Lower lobe of right lung (tissue), 2 donors: ENCODE results near the gene P2RX4. TPM values are rescaled to one million over a fixed set of nuclear protein-coding genes. Genes with fewer than 3 reads are reported as not detected.
"Not testable (repeated sequence)": the region's sequence is repeated elsewhere in the genome, so short reads cannot be mapped to it uniquely, and the experiment has no call there.

ENCODE experiments used
- ATAC-seq, 2 donors: fragments of 200-7000 bp; cut with Tn5 transposase; one replicate each; pipeline ENCODE4 v1.9.1; 2020 to 2022; ENCODE audit warnings: mild to moderate bottlenecking in 2 of 2, moderate library complexity in 2 of 2
- DNase-seq: peaks from one replicate; pipeline ENCODE4 v3.0.0-alpha.2; 2020
- H3K27ac ChIP-seq: fragments of 200-600 bp; one replicate; pipeline ENCODE4 v1.8.0; 2022
- H3K27me3 ChIP-seq: fragments of 200-600 bp; one replicate; pipeline ENCODE4 v1.8.0; 2022; ENCODE audit warnings: low read depth
- H3K36me3 ChIP-seq: fragments of 200-600 bp; one replicate; pipeline ENCODE4 v1.8.0; 2022; ENCODE audit warnings: mild to moderate bottlenecking
- H3K4me1 ChIP-seq: fragments of 200-600 bp; one replicate; pipeline ENCODE4 v1.8.0; 2022
- H3K4me3 ChIP-seq: fragments of 200-600 bp; one replicate; pipeline ENCODE4 v1.8.0; 2022; ENCODE audit warnings: mild to moderate bottlenecking
- H3K9me3 ChIP-seq: fragments of 200-600 bp; one replicate; pipeline ENCODE4 v1.8.0; 2022
- CTCF ChIP-seq: fragments of 200-600 bp; IDR thresholded peaks from one replicate; pipeline ENCODE4 v1.8.0; 2022; ENCODE audit warnings: antibody characterized with exemption, mild to moderate bottlenecking
- intact Hi-C: fragments of 100-400 bp; cut with DNase I; formaldehyde crosslinking; loops from one replicate; pipeline ENCODE4 v1.11.0; 2022
- total RNA-seq: library from RNA; stranded (reverse); fragmentation: NEBNext Ultra II Directional; extraction: Animal tissue kit (Norgen Biotek cat#: 25700); gene quantifications from one replicate; pipeline ENCODE4 v1.2.1, GENCODE V29; 2021
- donor health status: DM: no; HTN: yes; CAD: no; lungs with severe emphysema.

Gene P2RX4
- total RNA-seq, 1 donor from 2014 or later, result 65.8 TPM

- Histone ChIP-seq H3K9me3 (no peaks in the 10 kb centered on the region), H3K36me3 (peaks cover 6% of the 10 kb centered on the region), H3K4me3 (no peak overlapping the region), H3K27me3 (no peaks in the 10 kb centered on the region), H3K4me1 (peaks cover 55% of the 10 kb centered on the region), H3K27ac (peak overlapping the region; percentile 72)
- intact Hi-C loops, result no loop called here
- ATAC-seq (peak; percentile 42 to 58), DNase-seq (no peak)
- TF ChIP-seq CTCF, result no peak
Measured at GRCh38 chr12:121279507-121279915, 69.6 kb downstream of the P2RX4 start.

DNA sequence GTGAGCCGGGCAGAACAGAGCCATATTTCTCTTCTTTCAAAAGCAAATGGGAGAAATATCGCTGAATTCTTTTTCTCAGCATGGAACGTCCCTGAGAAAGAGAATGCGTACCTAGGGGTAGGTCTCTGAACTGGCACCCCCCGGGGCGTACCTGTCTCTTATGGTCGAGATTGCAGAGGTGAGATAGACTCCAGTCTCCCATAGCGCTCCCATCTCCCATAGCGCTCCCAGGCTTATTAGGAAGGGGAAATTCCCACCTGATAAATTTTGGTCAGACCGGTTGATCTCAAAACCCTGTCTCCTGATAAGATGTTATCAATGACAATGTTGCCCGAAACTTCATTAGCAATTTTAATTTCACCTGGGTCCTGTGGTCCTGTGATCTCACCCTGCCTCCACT is 70.6 kb downstream of the P2RX4 start:
- intact Hi-C loops, result not testable (repeated sequence)
- H3K4me1 ChIP-seq, result peaks cover 64% of the 10 kb centered on the region

DNA sequence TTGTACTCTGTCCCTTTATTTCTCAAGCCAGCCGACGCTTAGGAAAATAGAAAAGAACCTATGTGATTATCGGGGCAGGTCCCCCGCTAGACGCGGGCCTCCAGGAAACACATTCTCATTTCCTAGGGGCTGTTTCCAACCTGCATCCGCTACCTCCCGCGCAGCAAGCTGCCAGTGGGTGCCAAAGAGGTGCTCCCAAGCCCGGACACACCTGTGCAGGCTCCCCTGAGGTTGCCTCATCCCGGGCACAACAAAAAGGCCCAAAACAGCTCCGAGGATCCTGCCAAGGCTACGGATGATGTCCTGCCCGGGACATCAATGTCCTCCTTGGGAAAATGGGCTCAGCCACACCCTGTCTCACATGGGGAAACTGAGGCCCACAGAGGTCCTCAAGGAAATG is 71.2 kb downstream of the P2RX4 start:
- H3K27me3 ChIP-seq, H3K36me3 ChIP-seq, H3K9me3 ChIP-seq, intact Hi-C loops, H3K27ac ChIP-seq, H3K4me3 ChIP-seq, DNase-seq, ATAC-seq: not testable (repeated sequence)
- peaks cover 65% of the 10 kb centered on the region for H3K4me1 ChIP-seq

More for the DNA sequence above, 70.6 kb downstream of the P2RX4 start:
- not testable (repeated sequence) for H3K4me3 ChIP-seq, H3K36me3 ChIP-seq, H3K9me3 ChIP-seq, DNase-seq, H3K27me3 ChIP-seq, H3K27ac ChIP-seq, ATAC-seq

GRCh38 chr12:121282072-121282742 is 72.3 kb downstream of the P2RX4 start:
- Histone ChIP-seq H3K27me3 (no peaks in the 10 kb centered on the region), H3K27ac (no peak overlapping the region)
- no peak for ATAC-seq

DNA sequence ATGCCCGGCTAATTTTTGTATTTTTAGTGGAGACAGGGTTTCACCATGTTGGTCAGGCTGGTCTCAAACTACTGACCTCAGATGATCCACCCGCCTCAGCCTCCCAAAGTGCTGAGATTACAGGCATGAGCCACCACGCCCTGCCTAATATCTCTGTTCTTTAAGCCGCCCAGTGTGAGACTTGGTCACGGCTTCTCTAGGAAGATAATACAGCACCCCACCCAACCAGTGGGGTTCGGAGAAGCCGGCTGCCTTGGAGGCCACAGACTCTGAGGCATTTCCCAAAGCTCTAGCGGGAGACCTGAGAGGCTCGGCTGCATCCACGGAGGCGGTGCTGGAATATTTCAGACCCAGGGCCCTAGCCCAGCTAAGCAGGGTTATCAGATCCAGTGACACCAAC is 73.0 kb downstream of the P2RX4 start:
- H3K4me1 ChIP-seq, result peaks cover 61% of the 10 kb centered on the region
- H3K9me3 ChIP-seq, ATAC-seq, intact Hi-C loops, DNase-seq, H3K27me3 ChIP-seq, H3K4me3 ChIP-seq, H3K36me3 ChIP-seq, H3K27ac ChIP-seq: not testable (repeated sequence)

More at GRCh38 chr12:121282072-121282742, 72.3 kb downstream of the P2RX4 start:
- Histone ChIP-seq H3K4me1 (peaks cover 61% of the 10 kb centered on the region), H3K9me3 (no peaks in the 10 kb centered on the region), H3K4me3 (no peak overlapping the region), H3K36me3 (peaks cover 6% of the 10 kb centered on the region)
- intact Hi-C loops, result no loop called here
- TF ChIP-seq CTCF, result no peak
- DNase-seq, result no peak

DNA sequence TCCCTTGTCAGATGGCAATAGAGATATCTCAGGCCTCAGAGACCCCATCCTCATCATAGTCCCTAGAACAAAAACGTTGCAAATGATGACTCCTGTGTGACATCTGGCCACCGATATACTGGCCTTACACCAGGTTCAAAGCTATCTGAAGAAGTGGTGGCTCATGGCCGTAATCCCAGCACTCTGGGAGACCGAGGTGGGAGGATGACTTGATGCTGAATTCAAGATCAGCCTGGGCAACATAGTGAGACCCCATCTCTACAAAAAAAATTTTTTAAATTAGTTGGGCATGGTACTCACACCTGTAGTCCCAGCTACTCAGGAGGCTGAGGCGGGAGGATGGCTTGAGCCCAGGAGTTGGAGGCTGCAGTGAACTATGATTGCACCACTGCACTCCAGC is 73.5 kb downstream of the P2RX4 start:
- no peak overlapping the region for H3K4me3 ChIP-seq
- DNase-seq (no peak), ATAC-seq (no peak)
- intact Hi-C loops, result no loop called here
- H3K27me3 ChIP-seq, result no peaks in the 10 kb centered on the region
- H3K36me3 ChIP-seq, result peaks cover 6% of the 10 kb centered on the region
- no peak overlapping the region for H3K27ac ChIP-seq
- H3K9me3 ChIP-seq, result no peaks in the 10 kb centered on the region
- H3K4me1 ChIP-seq, result peaks cover 61% of the 10 kb centered on the region
- no peak for TF ChIP-seq CTCF

Other genes starting within 250 kb of the P2RX4 start
- 0.24 TPM for gene HNF1A, start 231.6 kb upstream of the P2RX4 start, total RNA-seq
- gene C12orf43, start 193.6 kb upstream of the P2RX4 start, total RNA-seq, result 12.3 TPM
- gene OASL, start 170.9 kb upstream of the P2RX4 start, total RNA-seq, result 21.1 TPM
- gene P2RX7, start 77.3 kb upstream of the P2RX4 start, total RNA-seq, result 20.5 TPM
- 40.4 TPM for gene CAMKK2, start 86.6 kb downstream of the P2RX4 start, total RNA-seq
- 79.7 TPM for gene ANAPC5, start 142.3 kb downstream of the P2RX4 start, total RNA-seq
- 23.0 TPM for gene RNF34, start 190.0 kb downstream of the P2RX4 start, total RNA-seq